Panc1 (cell line): ENCODE data around the gene KMT2D. TPM values are rescaled to one million over a fixed set of nuclear protein-coding genes. Genes with fewer than 3 reads are reported as not detected.

Source experiments
- ATAC-seq: fragments of 200-7000 bp; cut with Tn5 transposase; 2 replicates; pipeline ENCODE4 v1.9.1; 2020; ENCODE audit warnings: mild to moderate bottlenecking, moderate library complexity
- BruUV-seq: library from RNA; stranded (reverse); fragments of 400-500 nt; replicated peaks from 2 replicates; lab custom pipeline; 2021; lab: Mats Ljungman, UMichigan
- CTCF ChIA-PET: fragments of 300-600 bp; sonication (Branson Sonifier 250); formaldehyde crosslinking; loops from one replicate; lab custom pipeline; 2022; ENCODE audit warnings: antibody characterized with exemption; lab: Charles Lee
- POLR2A ChIA-PET: fragments of 300-600 bp; sonication (Branson Sonifier 250); formaldehyde crosslinking; loops from one replicate; lab custom pipeline; 2022; ENCODE audit warnings: antibody characterized with exemption; lab: Charles Lee
- DNase-seq: peaks from one replicate; pipeline ENCODE4 v3.0.0-alpha.2; 2010; ENCODE audit warnings: low read depth, low spot score
- H3K27ac ChIP-seq: 2 replicates; pipeline ENCODE4 v1.5.1; 2011; ENCODE audit warnings: mild to moderate bottlenecking, low read length, inconsistent platforms
- H3K27me3 ChIP-seq: fragments of 200-500 bp; sonication (Bioruptor generic); 2 replicates; pipeline ENCODE4 v1.6.0; 2014; ENCODE audit warnings: low read length, inconsistent platforms; ENCODE audit not compliant: control insufficient read depth, insufficient read depth
- H3K36me3 ChIP-seq: fragments of 200-500 bp; sonication (Bioruptor generic); 2 replicates; pipeline ENCODE4 v1.5.1; 2014; ENCODE audit warnings: inconsistent platforms, mild to moderate bottlenecking, low read length, moderate library complexity; ENCODE audit not compliant: control insufficient read depth, insufficient read depth
- H3K4me1 ChIP-seq: 2 replicates; pipeline ENCODE4 v1.5.1; 2011; ENCODE audit warnings: inconsistent platforms, mild to moderate bottlenecking, low read length, moderate library complexity; ENCODE audit not compliant: control insufficient read depth, insufficient read depth
- H3K4me3 ChIP-seq, 2 experiments: 2 replicates each; pipeline ENCODE4 v1.5.1; 2011 to 2012; ENCODE audit warnings: low read depth in 2 of 2, low read length in 2 of 2, mild to moderate bottlenecking in 2 of 2, inconsistent platforms in 1 of 2, moderate library complexity in 1 of 2
- H3K9me3 ChIP-seq: fragments of 200-500 bp; sonication (Bioruptor generic); 2 replicates; pipeline ENCODE4 v1.5.1; 2014; ENCODE audit warnings: low read depth, mild to moderate bottlenecking, inconsistent platforms, low read length, moderate library complexity; ENCODE audit not compliant: control insufficient read depth, insufficient read depth
- CTCF ChIP-seq: fragments of 450-650 bp; IDR thresholded peaks from 2 replicates; pipeline ENCODE4 v1.5.1; 2017; ENCODE audit warnings: mild to moderate bottlenecking
- POLR2AphosphoS5 ChIP-seq: IDR thresholded peaks from 2 replicates; pipeline ENCODE4 v1.6.1; 2012; ENCODE audit warnings: mild to moderate bottlenecking, low read depth, low read length, moderate library complexity
- SIN3A ChIP-seq: IDR thresholded peaks from 2 replicates; pipeline ENCODE4 v1.6.1; 2012; ENCODE audit warnings: low read depth, mild to moderate bottlenecking, low read length, moderate library complexity, borderline replicate concordance; ENCODE audit not compliant: insufficient read depth
- TCF7L2 ChIP-seq: IDR thresholded peaks from 2 replicates; pipeline ENCODE4 v1.6.1; 2011; ENCODE audit warnings: mild to moderate bottlenecking, low read depth, low read length, inconsistent platforms
- in situ Hi-C: cut with HindIII; loops from 2 replicates; pipeline ENCODE4 v1.10.0; 2016; ENCODE audit warnings: low sequenced_read_pairs, low pct_unique_long_range_greater_than_20kb
- intact Hi-C: fragments of 100-400 bp; cut with micrococcal nuclease; formaldehyde crosslinking; loops from one replicate; pipeline ENCODE4 v1.10.0; 2022; ENCODE audit not compliant: unreplicated experiment
- total RNA-seq: library from RNA; stranded (reverse); gene quantifications from one replicate; pipeline ENCODE4 v1.2.1, GENCODE V29; 2021; ENCODE audit not compliant: unreplicated experiment
- TF ChIP-seq, protein P1 (sequence below), 2 experiments: IDR thresholded peaks; 2 replicates each; pipeline ENCODE4 v1.6.1; 2011 to 2012; ENCODE audit warnings: low read depth in 2 of 2, control low read depth in 1 of 2, low read length in 1 of 2, mild to moderate bottlenecking in 1 of 2, moderate library complexity in 1 of 2; ENCODE audit not compliant: insufficient read depth in 1 of 2

The KMT2D gene
- total RNA-seq, 1 experiment from 2014 or later = 64.7 TPM

- ATAC-seq (no peak), DNase-seq (no peak)
- peaks cover 8% of the 10 kb centered on the region for H3K4me1 ChIP-seq
- H3K27me3 ChIP-seq = no peaks in the 10 kb centered on the region
- H3K27ac ChIP-seq = no peak overlapping the region
- ChIA-PET POLR2A (interaction anchor here (1.3 kb wide), 1 partner anchor 14 kb away, joined by 3 read pairs; no protein-coding TSS in a partner anchor), CTCF (interaction anchor here (0.8 kb wide), 1 partner anchor 18 kb away, joined by 3 read pairs; no protein-coding TSS in a partner anchor)
- H3K4me3 ChIP-seq = no peak overlapping the region
- H3K9me3 ChIP-seq = no peaks in the 10 kb centered on the region
- intact Hi-C loops = no loop called here
- BruUV-seq = no TSS peak
- in situ Hi-C loops = no loop called here
- TF ChIP-seq SIN3A (no peak), CTCF (peak; percentile 51)
- peaks cover 6% of the 10 kb centered on the region; the same call in 1 of the 2 replicates for H3K36me3 ChIP-seq
These were observed 46.0 kb downstream of the KMT2D start for GRCh38 chr12:49014547-49014946.

GRCh38 chr12:49013428-49013827, 47.2 kb downstream of the KMT2D start:
- no peak for DNase-seq
- Histone ChIP-seq H3K4me3 (no peak overlapping the region), H3K9me3 (no peaks in the 10 kb centered on the region), H3K4me1 (peaks cover 4% of the 10 kb centered on the region), H3K27me3 (no peaks in the 10 kb centered on the region), H3K27ac (no peak overlapping the region), H3K36me3 (peaks cover 6% of the 10 kb centered on the region; the same call in 1 of the 2 replicates)
- in situ Hi-C loops (no loop called here), intact Hi-C loops (no loop called here)
- BruUV-seq = no TSS peak
- ChIA-PET CTCF (no interaction called here), POLR2A (interaction anchor here (1.3 kb wide), 1 partner anchor 13 kb away, joined by 3 read pairs; no protein-coding TSS in a partner anchor)
- no peak for ATAC-seq
- TF ChIP-seq TCF7L2 (no peak), SIN3A (no peak), CTCF (no peak), POLR2AphosphoS5 (no peak)
- TF ChIP-seq, protein P1, sequence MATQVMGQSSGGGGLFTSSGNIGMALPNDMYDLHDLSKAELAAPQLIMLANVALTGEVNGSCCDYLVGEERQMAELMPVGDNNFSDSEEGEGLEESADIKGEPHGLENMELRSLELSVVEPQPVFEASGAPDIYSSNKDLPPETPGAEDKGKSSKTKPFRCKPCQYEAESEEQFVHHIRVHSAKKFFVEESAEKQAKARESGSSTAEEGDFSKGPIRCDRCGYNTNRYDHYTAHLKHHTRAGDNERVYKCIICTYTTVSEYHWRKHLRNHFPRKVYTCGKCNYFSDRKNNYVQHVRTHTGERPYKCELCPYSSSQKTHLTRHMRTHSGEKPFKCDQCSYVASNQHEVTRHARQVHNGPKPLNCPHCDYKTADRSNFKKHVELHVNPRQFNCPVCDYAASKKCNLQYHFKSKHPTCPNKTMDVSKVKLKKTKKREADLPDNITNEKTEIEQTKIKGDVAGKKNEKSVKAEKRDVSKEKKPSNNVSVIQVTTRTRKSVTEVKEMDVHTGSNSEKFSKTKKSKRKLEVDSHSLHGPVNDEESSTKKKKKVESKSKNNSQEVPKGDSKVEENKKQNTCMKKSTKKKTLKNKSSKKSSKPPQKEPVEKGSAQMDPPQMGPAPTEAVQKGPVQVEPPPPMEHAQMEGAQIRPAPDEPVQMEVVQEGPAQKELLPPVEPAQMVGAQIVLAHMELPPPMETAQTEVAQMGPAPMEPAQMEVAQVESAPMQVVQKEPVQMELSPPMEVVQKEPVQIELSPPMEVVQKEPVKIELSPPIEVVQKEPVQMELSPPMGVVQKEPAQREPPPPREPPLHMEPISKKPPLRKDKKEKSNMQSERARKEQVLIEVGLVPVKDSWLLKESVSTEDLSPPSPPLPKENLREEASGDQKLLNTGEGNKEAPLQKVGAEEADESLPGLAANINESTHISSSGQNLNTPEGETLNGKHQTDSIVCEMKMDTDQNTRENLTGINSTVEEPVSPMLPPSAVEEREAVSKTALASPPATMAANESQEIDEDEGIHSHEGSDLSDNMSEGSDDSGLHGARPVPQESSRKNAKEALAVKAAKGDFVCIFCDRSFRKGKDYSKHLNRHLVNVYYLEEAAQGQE (IDR thresholded peaks at IDR 0.05; ENCODE audit: insufficient read depth in 1 of 2, low read depth in 2 of 2, low read length in 1 of 2) = no peak
